Stimulated activated naive CD8-positive, alpha-beta T cell treated with anti-CD3 and anti-CD28 coated beads, Interleukin-15, amount 100 ng/mL, for 72 hours (primary cell): Measurements from ENCODE around the gene DCTPP1.
"Not testable (repeated sequence)": the region's sequence is repeated elsewhere in the genome, so short reads cannot be mapped to it uniquely, and the experiment has no call there.

Experiments used
- ATAC-seq: fragments of 150-1000 bp; cut with Tn5 transposase; 2 replicates; pipeline ENCODE4 v1.10.0; 2021; ENCODE audit warnings: mild to moderate bottlenecking, moderate library complexity
- DNase-seq, 2 donors: peaks; one replicate each; pipeline ENCODE4 v3.0.0; 2021 to 2022
- H3K27ac Mint-ChIP-seq, 2 donors: one replicate each; pipeline ENCODE4 v1.8.0; 2022; ENCODE audit warnings: mild to moderate bottlenecking in 2 of 2, mixed read lengths in 2 of 2, moderate library complexity in 2 of 2
- H3K27me3 Mint-ChIP-seq: one replicate; pipeline ENCODE4 v1.8.0; 2022; ENCODE audit warnings: mixed read lengths
- H3K4me1 Mint-ChIP-seq: one replicate; pipeline ENCODE4 v1.8.0; 2022; ENCODE audit warnings: mild to moderate bottlenecking, mixed read lengths
- H3K4me3 Mint-ChIP-seq, 2 donors: one replicate each; pipeline ENCODE4 v1.8.0; 2022; ENCODE audit warnings: mild to moderate bottlenecking in 2 of 2, mixed read lengths in 2 of 2, moderate library complexity in 1 of 2
- H3K9me3 Mint-ChIP-seq, 2 donors: one replicate each; pipeline ENCODE4 v1.8.0; 2022; ENCODE audit warnings: mixed read lengths in 2 of 2

DCTPP1 gene

GRCh38 chr16:30407804-30408534, 21.9 kb downstream of the DCTPP1 start:
- Mint-ChIP-seq H3K4me3 (peak overlapping the region; percentile 88 to 93), H3K4me1 (peaks cover 31% of the 10 kb centered on the region), H3K27me3 (peaks cover 6% of the 10 kb centered on the region), H3K9me3 (no peaks in the 10 kb centered on the region), H3K27ac (peak overlapping the region; percentile 64 to 78)
- DNase-seq (no peak), ATAC-seq (no peak)

GRCh38 chr16:30407102-30407803, 22.6 kb downstream of the DCTPP1 start, which contains the start of gene ZNF771:
TSS of gene ZNF771 (plus strand) at chr16:30407606. CDS start at chr16:30408054, 448 bp downstream.
- peak within 1 kb of the TSS; percentile 95 to 98 for H3K27ac Mint-ChIP-seq
- ATAC-seq: peak; percentile 89
- H3K4me1 Mint-ChIP-seq: peaks cover 28% of the 10 kb centered on the region

GRCh38 chr16:30406795-30407101, 23.1 kb downstream of the DCTPP1 start:
- H3K9me3 Mint-ChIP-seq: no peaks in the 10 kb centered on the region

More at GRCh38 chr16:30407102-30407803, 22.6 kb downstream of the DCTPP1 start, which contains the start of gene ZNF771:
- H3K9me3 Mint-ChIP-seq: no peaks in the 10 kb centered on the region
- peak within 1 kb of the TSS; percentile 88 to 93 for H3K4me3 Mint-ChIP-seq
- H3K27me3 Mint-ChIP-seq: peaks cover 7% of the 10 kb centered on the region
- DNase-seq: peak; percentile 90

GRCh38 chr16:30401768-30402425, 27.9 kb downstream of the DCTPP1 start:
- peaks cover 50% of the 10 kb centered on the region for H3K4me1 Mint-ChIP-seq
- ATAC-seq (no peak), DNase-seq (no peak)
- peak overlapping the region; percentile 93 to 95 for H3K4me3 Mint-ChIP-seq
- H3K27me3 Mint-ChIP-seq: peaks cover 7% of the 10 kb centered on the region
- no peaks in the 10 kb centered on the region for H3K9me3 Mint-ChIP-seq
- H3K27ac Mint-ChIP-seq: no peak overlapping the region

More at GRCh38 chr16:30406795-30407101, 23.1 kb downstream of the DCTPP1 start:
- peak overlapping the region; percentile 95 to 98 for H3K27ac Mint-ChIP-seq
- peaks cover 25% of the 10 kb centered on the region for H3K4me1 Mint-ChIP-seq
- peak overlapping the region; percentile 88 to 93 for H3K4me3 Mint-ChIP-seq
- ATAC-seq: peak; percentile 46
- peaks cover 7% of the 10 kb centered on the region for H3K27me3 Mint-ChIP-seq
- DNase-seq: no peak

- peaks cover 7% of the 10 kb centered on the region for H3K27me3 Mint-ChIP-seq
- ATAC-seq (no peak), DNase-seq (no peak)
- peak overlapping the region; percentile 93 to 95 for H3K4me3 Mint-ChIP-seq
- peak overlapping the region; percentile 90 to 93 for H3K27ac Mint-ChIP-seq
- H3K4me1 Mint-ChIP-seq: peaks cover 63% of the 10 kb centered on the region
- H3K9me3 Mint-ChIP-seq: no peaks in the 10 kb centered on the region
Measured at GRCh38 chr16:30399435-30400186, 30.2 kb downstream of the DCTPP1 start.

GRCh38 chr16:30398661-30399434, 31.0 kb downstream of the DCTPP1 start:
- peaks cover 68% of the 10 kb centered on the region for H3K4me1 Mint-ChIP-seq
- DNase-seq (no peak), ATAC-seq (no peak)
- peak overlapping the region in 1 of 2 donors; percentile 93 for H3K27ac Mint-ChIP-seq
- peaks cover 7% of the 10 kb centered on the region for H3K27me3 Mint-ChIP-seq
- no peaks in the 10 kb centered on the region for H3K9me3 Mint-ChIP-seq
- H3K4me3 Mint-ChIP-seq: peak overlapping the region; percentile 42 to 93

- DNase-seq (peak in 1 of 2 donors; percentile 28), ATAC-seq (no peak)
- Mint-ChIP-seq H3K27me3 (peaks cover 2% of the 10 kb centered on the region), H3K9me3 (no peaks in the 10 kb centered on the region), H3K4me3 (peak overlapping the region in 1 of 2 donors; percentile 71), H3K4me1 (peaks cover 68% of the 10 kb centered on the region), H3K27ac (peak overlapping the region in 1 of 2 donors; percentile 93)
Measured at GRCh38 chr16:30397776-30398660, 31.8 kb downstream of the DCTPP1 start.

GRCh38 chr16:30397056-30397455, 32.8 kb downstream of the DCTPP1 start:
- H3K4me3 Mint-ChIP-seq: peak overlapping the region; percentile 85 to 91
- H3K27ac Mint-ChIP-seq: peak overlapping the region; percentile 1 to 52
- peaks cover 68% of the 10 kb centered on the region for H3K4me1 Mint-ChIP-seq
- no peaks in the 10 kb centered on the region for H3K9me3 Mint-ChIP-seq
- no peaks in the 10 kb centered on the region for H3K27me3 Mint-ChIP-seq
- no peak for ATAC-seq
- no peak for DNase-seq

GRCh38 chr16:30396627-30397026, 33.2 kb downstream of the DCTPP1 start:
- Mint-ChIP-seq H3K4me3 (peak overlapping the region; percentile 85 to 91), H3K4me1 (peaks cover 65% of the 10 kb centered on the region), H3K27ac (peak overlapping the region; percentile 52 to 77)
- not testable (repeated sequence) for H3K9me3 Mint-ChIP-seq, ATAC-seq, DNase-seq, H3K27me3 Mint-ChIP-seq

GRCh38 chr16:30395992-30396585, 33.7 kb downstream of the DCTPP1 start:
- peak; percentile 29 for ATAC-seq
- H3K4me1 Mint-ChIP-seq: peaks cover 60% of the 10 kb centered on the region
- peak overlapping the region; percentile 10 to 86 for H3K27ac Mint-ChIP-seq

GRCh38 chr16:30395155-30395991, 34.5 kb downstream of the DCTPP1 start, which contains the start of gene ZNF48:
TSS of gene ZNF48 (plus strand) at chr16:30395420. CDS start at chr16:30395795, 375 bp downstream.
- peaks cover 54% of the 10 kb centered on the region for H3K4me1 Mint-ChIP-seq

More at GRCh38 chr16:30395992-30396585, 33.7 kb downstream of the DCTPP1 start:
- no peaks in the 10 kb centered on the region for H3K27me3 Mint-ChIP-seq
- H3K9me3 Mint-ChIP-seq: no peaks in the 10 kb centered on the region
- DNase-seq: no peak
- H3K4me3 Mint-ChIP-seq: peak overlapping the region; percentile 85 to 91

GRCh38 chr16:30394592-30395154, 35.2 kb downstream of the DCTPP1 start:
- peak overlapping the region; percentile 51 to 80 for H3K27ac Mint-ChIP-seq
- H3K9me3 Mint-ChIP-seq: no peaks in the 10 kb centered on the region
- peaks cover 47% of the 10 kb centered on the region for H3K4me1 Mint-ChIP-seq
- DNase-seq (no peak), ATAC-seq (no peak)
- no peaks in the 10 kb centered on the region for H3K27me3 Mint-ChIP-seq
- peak overlapping the region; percentile 83 to 91 for H3K4me3 Mint-ChIP-seq

More at GRCh38 chr16:30395155-30395991, 34.5 kb downstream of the DCTPP1 start, which contains the start of gene ZNF48:
- H3K27ac Mint-ChIP-seq: peak within 1 kb of the TSS; percentile 51 to 86
- H3K4me3 Mint-ChIP-seq: peak within 1 kb of the TSS; percentile 85 to 91
- H3K9me3 Mint-ChIP-seq: no peaks in the 10 kb centered on the region
- DNase-seq: peak; percentile 66 to 68
- peak; percentile 75 for ATAC-seq
- H3K27me3 Mint-ChIP-seq: no peaks in the 10 kb centered on the region
